ENCODE results near the gene IMP4.

IMP4 gene

GRCh38 chr2:130389358-130389757 lies 46.7 kb downstream of the IMP4 start:
- H3K9ac ChIP-seq (ENCODE audit: low read length): no peak overlapping the region
- H3K79me2 ChIP-seq (ENCODE audit: insufficient read depth, low read length): no peaks in the 10 kb centered on the region
- H3K9me2 ChIP-seq (replicated peaks; ENCODE audit: insufficient read depth, low read length): no peaks in the 10 kb centered on the region
- no peak overlapping the region for H3K4me3 ChIP-seq (ENCODE audit: insufficient read depth, low read length, poor library complexity, severe bottlenecking)
- no peak overlapping the region for H2AFZ ChIP-seq (ENCODE audit: low read depth, low read length, severe bottlenecking)
- no peak overlapping the region for H3K4me2 ChIP-seq (ENCODE audit: low read depth, low read length, poor library complexity, severe bottlenecking)
- TF ChIP-seq EZH2phosphoT487 (conservative IDR thresholded peaks at IDR 0.05; ENCODE audit: low read length): no peak
- no peak for TF ChIP-seq CTCF (IDR thresholded peaks at IDR 0.05; ENCODE audit: insufficient read depth, low read length, poor library complexity, severe bottlenecking)
- H4K20me1 ChIP-seq (ENCODE audit: low read depth, low read length): no peaks in the 10 kb centered on the region
- H3F3A ChIP-seq (ENCODE audit: insufficient read depth): no peaks in the 10 kb centered on the region
- H3K27me3 ChIP-seq (ENCODE audit: low read length): no peaks in the 10 kb centered on the region
- no peaks in the 10 kb centered on the region for H3K36me3 ChIP-seq (ENCODE audit: low read length)
- H3K9me3 ChIP-seq (ENCODE audit: insufficient read depth, low read length): no peaks in the 10 kb centered on the region
- H3K27ac ChIP-seq (ENCODE audit: low read depth, low read length): no peak overlapping the region

DNA sequence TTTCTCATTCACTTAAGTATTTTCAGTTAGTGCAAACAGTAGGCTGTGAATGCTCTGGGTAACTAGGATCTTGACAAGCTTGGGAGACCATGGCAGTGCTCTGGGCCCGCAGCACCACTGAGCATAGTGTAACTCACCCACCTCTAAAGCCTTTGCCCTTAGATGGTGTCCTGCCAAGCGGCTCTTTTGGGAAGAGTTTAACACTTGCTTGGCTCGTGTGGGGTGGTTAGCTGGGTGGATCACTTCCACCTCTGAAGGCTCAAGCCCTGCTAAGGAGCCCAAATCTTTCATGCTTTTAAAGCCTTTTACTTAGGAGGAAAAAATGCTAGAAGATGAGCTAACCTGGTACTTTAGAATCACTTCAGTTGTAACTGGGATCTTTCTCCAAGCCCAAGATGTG lies 47.1 kb downstream of the IMP4 start:
- no peak for TF ChIP-seq CTCF (IDR thresholded peaks at IDR 0.05; ENCODE audit: insufficient read depth, low read length, poor library complexity, severe bottlenecking)
- no peak for TF ChIP-seq EZH2phosphoT487 (conservative IDR thresholded peaks at IDR 0.05; ENCODE audit: low read length)
- Histone ChIP-seq H3K36me3 (ENCODE audit: low read length) (no peaks in the 10 kb centered on the region), H3K27me3 (ENCODE audit: low read length) (no peaks in the 10 kb centered on the region), H3K4me3 (ENCODE audit: insufficient read depth, low read length, poor library complexity, severe bottlenecking) (no peak overlapping the region), H2AFZ (ENCODE audit: low read depth, low read length, severe bottlenecking) (no peak overlapping the region), H3K9ac (ENCODE audit: low read length) (no peak overlapping the region), H3K79me2 (ENCODE audit: insufficient read depth, low read length) (no peaks in the 10 kb centered on the region), H3K27ac (ENCODE audit: low read depth, low read length) (no peak overlapping the region), H3F3A (ENCODE audit: insufficient read depth) (no peaks in the 10 kb centered on the region), H3K4me2 (ENCODE audit: low read depth, low read length, poor library complexity, severe bottlenecking) (no peak overlapping the region), H4K20me1 (ENCODE audit: low read depth, low read length) (no peaks in the 10 kb centered on the region), H3K9me3 (ENCODE audit: insufficient read depth, low read length) (no peaks in the 10 kb centered on the region), H3K9me2 (replicated peaks; ENCODE audit: insufficient read depth, low read length) (no peaks in the 10 kb centered on the region)

GRCh38 chr2:130390460-130391057 lies 47.9 kb downstream of the IMP4 start:
- H4K20me1 ChIP-seq (ENCODE audit: low read depth, low read length): no peaks in the 10 kb centered on the region
- no peak overlapping the region for H3K27ac ChIP-seq (ENCODE audit: low read depth, low read length)
- H2AFZ ChIP-seq (ENCODE audit: low read depth, low read length, severe bottlenecking): peak overlapping the region; percentile 72
- H3K27me3 ChIP-seq (ENCODE audit: low read length): no peaks in the 10 kb centered on the region
- H3K9ac ChIP-seq (ENCODE audit: low read length): peak overlapping the region; percentile 23; the same call in 1 of the 2 replicates
- H3K4me3 ChIP-seq (ENCODE audit: insufficient read depth, low read length, poor library complexity, severe bottlenecking): peak overlapping the region; percentile 33
- no peaks in the 10 kb centered on the region for H3K79me2 ChIP-seq (ENCODE audit: insufficient read depth, low read length)
- no peaks in the 10 kb centered on the region for H3K9me2 ChIP-seq (replicated peaks; ENCODE audit: insufficient read depth, low read length)
- H3K9me3 ChIP-seq (ENCODE audit: insufficient read depth, low read length): no peaks in the 10 kb centered on the region
- no peaks in the 10 kb centered on the region for H3F3A ChIP-seq (ENCODE audit: insufficient read depth)
- no peaks in the 10 kb centered on the region for H3K36me3 ChIP-seq (ENCODE audit: low read length)
- peak overlapping the region; percentile 43 for H3K4me2 ChIP-seq (ENCODE audit: low read depth, low read length, poor library complexity, severe bottlenecking)
- no peak for TF ChIP-seq EZH2phosphoT487 (conservative IDR thresholded peaks at IDR 0.05; ENCODE audit: low read length)
- TF ChIP-seq CTCF (IDR thresholded peaks at IDR 0.05; ENCODE audit: insufficient read depth, low read length, poor library complexity, severe bottlenecking): no peak

Measured in SU-DHL-6 (cell line).